ENCODE data around the gene FGD2.

DNA sequence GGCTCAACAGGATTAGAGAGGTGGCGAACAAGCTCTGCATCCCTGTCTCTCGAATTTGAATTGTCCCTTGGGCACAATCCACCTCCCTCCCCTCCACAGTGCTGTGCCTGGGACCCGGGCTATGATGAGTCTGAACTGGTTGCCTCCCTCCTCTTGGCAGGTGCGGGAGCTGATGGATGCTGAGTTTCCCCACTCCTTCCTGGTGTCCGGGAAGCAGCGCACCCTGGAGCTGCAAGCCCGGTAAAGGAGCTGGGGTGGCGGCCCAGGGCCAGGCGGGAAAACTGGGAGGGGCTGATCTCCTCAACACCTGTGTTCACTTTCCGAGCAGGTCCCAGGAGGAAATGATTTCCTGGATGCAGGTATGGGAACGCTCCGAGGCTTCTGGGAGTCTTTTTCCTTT, 14.9 kb downstream of the FGD2 start:
- TF ChIP-seq, protein P1, sequence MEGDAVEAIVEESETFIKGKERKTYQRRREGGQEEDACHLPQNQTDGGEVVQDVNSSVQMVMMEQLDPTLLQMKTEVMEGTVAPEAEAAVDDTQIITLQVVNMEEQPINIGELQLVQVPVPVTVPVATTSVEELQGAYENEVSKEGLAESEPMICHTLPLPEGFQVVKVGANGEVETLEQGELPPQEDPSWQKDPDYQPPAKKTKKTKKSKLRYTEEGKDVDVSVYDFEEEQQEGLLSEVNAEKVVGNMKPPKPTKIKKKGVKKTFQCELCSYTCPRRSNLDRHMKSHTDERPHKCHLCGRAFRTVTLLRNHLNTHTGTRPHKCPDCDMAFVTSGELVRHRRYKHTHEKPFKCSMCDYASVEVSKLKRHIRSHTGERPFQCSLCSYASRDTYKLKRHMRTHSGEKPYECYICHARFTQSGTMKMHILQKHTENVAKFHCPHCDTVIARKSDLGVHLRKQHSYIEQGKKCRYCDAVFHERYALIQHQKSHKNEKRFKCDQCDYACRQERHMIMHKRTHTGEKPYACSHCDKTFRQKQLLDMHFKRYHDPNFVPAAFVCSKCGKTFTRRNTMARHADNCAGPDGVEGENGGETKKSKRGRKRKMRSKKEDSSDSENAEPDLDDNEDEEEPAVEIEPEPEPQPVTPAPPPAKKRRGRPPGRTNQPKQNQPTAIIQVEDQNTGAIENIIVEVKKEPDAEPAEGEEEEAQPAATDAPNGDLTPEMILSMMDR (IDR thresholded peaks at IDR 0.05), result no peak
- TF ChIP-seq POLR2A (IDR thresholded peaks at IDR 0.05), result no peak

Measured in body of pancreas (tissue), 4 donors.